NT2/D1 (cell line): ENCODE results near the gene CSNK2A1.

ENCODE experiments used
- DNase-seq: peaks from one replicate; pipeline ENCODE4 v3.0.0-alpha.2; 2011; ENCODE audit warnings: low read depth, low spot score
- H3K27me3 ChIP-seq: 2 replicates; pipeline ENCODE4 v1.6.0; 2011; ENCODE audit warnings: mild to moderate bottlenecking; ENCODE audit not compliant: insufficient read length, insufficient read depth
- H3K36me3 ChIP-seq: 2 replicates; pipeline ENCODE4 v1.6.1; 2011; ENCODE audit warnings: mild to moderate bottlenecking, low read length, mixed read lengths; ENCODE audit not compliant: insufficient read depth, insufficient read length
- H3K4me1 ChIP-seq: 2 replicates; pipeline ENCODE4 v1.5.1; 2011; ENCODE audit not compliant: insufficient read depth, insufficient read length
- H3K4me3 ChIP-seq: 2 replicates; pipeline ENCODE4 v1.5.1; 2011; ENCODE audit warnings: low read depth; ENCODE audit not compliant: insufficient read length
- H3K9ac ChIP-seq: 2 replicates; pipeline ENCODE4 v1.6.0; 2011; ENCODE audit warnings: low read depth; ENCODE audit not compliant: insufficient read length
- H3K9me3 ChIP-seq: 2 replicates; pipeline ENCODE4 v1.5.1; 2011; ENCODE audit warnings: mild to moderate bottlenecking, low read length; ENCODE audit not compliant: insufficient read depth
- SUZ12 ChIP-seq: IDR thresholded peaks from 2 replicates; pipeline ENCODE4 v1.6.1; 2011; ENCODE audit not compliant: insufficient read length, insufficient read depth; ENCODE audit errors: extremely low read depth
- YY1 ChIP-seq: IDR thresholded peaks from 2 replicates; pipeline ENCODE4 v1.6.1; 2011; ENCODE audit not compliant: insufficient read length, insufficient read depth
- ZNF274 ChIP-seq: IDR thresholded peaks from 2 replicates; pipeline ENCODE4 v1.6.1; 2011; ENCODE audit warnings: mild to moderate bottlenecking, low read depth, low read length

Gene CSNK2A1

GRCh38 chr20:543369-544152 is at the start of gene CSNK2A1:
CSNK2A1 (minus strand) TSS chr20:543790; CDS start chr20:508551, 35,239 bp downstream.
- no peaks in the 10 kb centered on the region for H3K27me3 ChIP-seq
- TF ChIP-seq ZNF274 = no peak
- TF ChIP-seq SUZ12 = no peak
- peak; percentile 78 for TF ChIP-seq YY1
- peak within 1 kb of the TSS; percentile 92 for H3K9ac ChIP-seq
- peaks cover 5% of the 10 kb centered on the region for H3K4me1 ChIP-seq
- no peaks in the 10 kb centered on the region for H3K9me3 ChIP-seq
- peaks cover 13% of the 10 kb centered on the region for H3K36me3 ChIP-seq
- H3K4me3 ChIP-seq = peak within 1 kb of the TSS; percentile 84
- DNase-seq = peak; percentile 93

GRCh38 chr20:592506-592905 is 48.9 kb upstream of the CSNK2A1 start:
- peaks cover 4% of the 10 kb centered on the region for H3K4me1 ChIP-seq
- no peak for DNase-seq
- TF ChIP-seq ZNF274 (no peak), YY1 (no peak), SUZ12 (no peak)
- no peak overlapping the region for H3K4me3 ChIP-seq
- H3K9ac ChIP-seq = no peak overlapping the region
- no peaks in the 10 kb centered on the region for H3K9me3 ChIP-seq
- H3K27me3 ChIP-seq = no peaks in the 10 kb centered on the region
- no peaks in the 10 kb centered on the region for H3K36me3 ChIP-seq

- H3K4me1 ChIP-seq = peaks cover 2% of the 10 kb centered on the region
- no peaks in the 10 kb centered on the region for H3K9me3 ChIP-seq
- no peak overlapping the region for H3K9ac ChIP-seq
- H3K4me3 ChIP-seq = no peak overlapping the region
- TF ChIP-seq YY1 (no peak), SUZ12 (no peak), ZNF274 (no peak)
- no peaks in the 10 kb centered on the region for H3K36me3 ChIP-seq
- no peak for DNase-seq
- no peaks in the 10 kb centered on the region for H3K27me3 ChIP-seq
Measured at GRCh38 chr20:591941-592340, 48.4 kb upstream of the CSNK2A1 start.

- H3K36me3 ChIP-seq = no peaks in the 10 kb centered on the region
- H3K9me3 ChIP-seq = no peaks in the 10 kb centered on the region
- no peak overlapping the region for H3K4me3 ChIP-seq
- DNase-seq = no peak
- peaks cover 2% of the 10 kb centered on the region for H3K4me1 ChIP-seq
- no peak overlapping the region for H3K9ac ChIP-seq
- no peaks in the 10 kb centered on the region for H3K27me3 ChIP-seq
- TF ChIP-seq SUZ12 (no peak), YY1 (no peak), ZNF274 (no peak)
Measured at GRCh38 chr20:588932-589672, 45.5 kb upstream of the CSNK2A1 start.

- Histone ChIP-seq H3K36me3 (no peaks in the 10 kb centered on the region), H3K9me3 (no peaks in the 10 kb centered on the region), H3K27me3 (no peaks in the 10 kb centered on the region), H3K4me3 (no peak overlapping the region), H3K9ac (no peak overlapping the region), H3K4me1 (peaks cover 2% of the 10 kb centered on the region)
- TF ChIP-seq YY1 = no peak
- no peak for TF ChIP-seq SUZ12
- no peak for TF ChIP-seq ZNF274
- DNase-seq = no peak
Measured at GRCh38 chr20:588476-588875, 44.9 kb upstream of the CSNK2A1 start.

- Histone ChIP-seq H3K36me3 (no peaks in the 10 kb centered on the region), H3K9me3 (no peaks in the 10 kb centered on the region), H3K9ac (no peak overlapping the region), H3K4me1 (peaks cover 2% of the 10 kb centered on the region), H3K4me3 (no peak overlapping the region), H3K27me3 (no peaks in the 10 kb centered on the region)
- TF ChIP-seq YY1 (no peak), ZNF274 (no peak), SUZ12 (no peak)
- no peak for DNase-seq
Measured at GRCh38 chr20:584971-585301, 41.3 kb upstream of the CSNK2A1 start.

GRCh38 chr20:584161-584970 is 40.8 kb upstream of the CSNK2A1 start:
- Histone ChIP-seq H3K9ac (no peak overlapping the region), H3K9me3 (no peaks in the 10 kb centered on the region), H3K36me3 (no peaks in the 10 kb centered on the region), H3K4me1 (peaks cover 2% of the 10 kb centered on the region), H3K4me3 (no peak overlapping the region), H3K27me3 (no peaks in the 10 kb centered on the region)
- no peak for DNase-seq
- TF ChIP-seq YY1 (no peak), SUZ12 (no peak), ZNF274 (no peak)
